Measurements from ENCODE around the gene TSPAN11.
"Not testable (repeated sequence)": the region's sequence is repeated elsewhere in the genome, so short reads cannot be mapped to it uniquely, and the experiment has no call there.

TSPAN11 gene

DNA sequence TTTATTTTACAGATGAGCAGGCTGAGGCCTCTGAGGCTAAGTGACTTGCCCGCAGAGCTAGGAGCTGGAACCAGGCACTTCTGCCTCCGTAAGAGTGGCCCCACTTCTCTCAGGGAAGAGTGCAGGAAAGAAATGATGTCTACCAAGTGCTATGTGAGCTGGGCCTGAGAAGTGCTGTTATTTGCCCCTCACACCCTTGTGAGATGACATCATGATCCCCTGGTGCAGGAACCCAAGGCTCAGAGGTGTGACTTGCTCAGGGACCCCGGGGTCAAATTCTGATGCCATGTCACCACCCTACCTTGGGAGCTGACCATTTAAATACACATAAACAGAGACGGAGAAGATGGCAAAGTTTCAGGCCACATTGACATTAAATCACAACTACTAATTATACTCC lies 83.4 kb downstream of the TSPAN11 start:
- no peak overlapping the region for H3K4me3 ChIP-seq (replicated peaks; ENCODE audit: low read depth, low read length)
- TF ChIP-seq, protein P1, sequence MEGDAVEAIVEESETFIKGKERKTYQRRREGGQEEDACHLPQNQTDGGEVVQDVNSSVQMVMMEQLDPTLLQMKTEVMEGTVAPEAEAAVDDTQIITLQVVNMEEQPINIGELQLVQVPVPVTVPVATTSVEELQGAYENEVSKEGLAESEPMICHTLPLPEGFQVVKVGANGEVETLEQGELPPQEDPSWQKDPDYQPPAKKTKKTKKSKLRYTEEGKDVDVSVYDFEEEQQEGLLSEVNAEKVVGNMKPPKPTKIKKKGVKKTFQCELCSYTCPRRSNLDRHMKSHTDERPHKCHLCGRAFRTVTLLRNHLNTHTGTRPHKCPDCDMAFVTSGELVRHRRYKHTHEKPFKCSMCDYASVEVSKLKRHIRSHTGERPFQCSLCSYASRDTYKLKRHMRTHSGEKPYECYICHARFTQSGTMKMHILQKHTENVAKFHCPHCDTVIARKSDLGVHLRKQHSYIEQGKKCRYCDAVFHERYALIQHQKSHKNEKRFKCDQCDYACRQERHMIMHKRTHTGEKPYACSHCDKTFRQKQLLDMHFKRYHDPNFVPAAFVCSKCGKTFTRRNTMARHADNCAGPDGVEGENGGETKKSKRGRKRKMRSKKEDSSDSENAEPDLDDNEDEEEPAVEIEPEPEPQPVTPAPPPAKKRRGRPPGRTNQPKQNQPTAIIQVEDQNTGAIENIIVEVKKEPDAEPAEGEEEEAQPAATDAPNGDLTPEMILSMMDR (IDR thresholded peaks at IDR 0.05; ENCODE audit: low read length, missing control alignments): no peak
- DNase-seq (ENCODE audit: low read depth): no peak

DNA sequence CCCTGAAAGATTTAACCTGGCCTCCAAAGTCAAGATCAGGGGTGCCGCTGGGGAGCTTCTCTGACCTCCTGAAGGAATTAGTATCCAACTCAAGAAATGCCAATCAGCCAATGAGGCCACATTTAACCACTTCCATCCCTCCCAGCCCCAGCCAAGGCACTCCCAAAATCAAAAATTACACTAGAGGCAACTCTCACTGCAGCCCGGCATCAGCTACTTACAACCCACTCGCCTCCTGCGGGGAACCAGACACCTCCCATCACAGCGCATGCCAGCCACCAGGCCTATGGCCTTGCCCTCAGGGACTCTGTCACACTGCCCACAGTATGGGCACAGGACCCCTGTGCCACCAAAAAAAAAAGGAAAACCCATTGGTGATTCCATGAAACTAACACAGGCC lies 84.8 kb downstream of the TSPAN11 start:
- DNase-seq (ENCODE audit: low read depth): no peak
- TF ChIP-seq, protein P1 (IDR thresholded peaks at IDR 0.05; ENCODE audit: low read length, missing control alignments): no peak
- H3K4me3 ChIP-seq (replicated peaks; ENCODE audit: low read depth, low read length): no peak overlapping the region

DNA sequence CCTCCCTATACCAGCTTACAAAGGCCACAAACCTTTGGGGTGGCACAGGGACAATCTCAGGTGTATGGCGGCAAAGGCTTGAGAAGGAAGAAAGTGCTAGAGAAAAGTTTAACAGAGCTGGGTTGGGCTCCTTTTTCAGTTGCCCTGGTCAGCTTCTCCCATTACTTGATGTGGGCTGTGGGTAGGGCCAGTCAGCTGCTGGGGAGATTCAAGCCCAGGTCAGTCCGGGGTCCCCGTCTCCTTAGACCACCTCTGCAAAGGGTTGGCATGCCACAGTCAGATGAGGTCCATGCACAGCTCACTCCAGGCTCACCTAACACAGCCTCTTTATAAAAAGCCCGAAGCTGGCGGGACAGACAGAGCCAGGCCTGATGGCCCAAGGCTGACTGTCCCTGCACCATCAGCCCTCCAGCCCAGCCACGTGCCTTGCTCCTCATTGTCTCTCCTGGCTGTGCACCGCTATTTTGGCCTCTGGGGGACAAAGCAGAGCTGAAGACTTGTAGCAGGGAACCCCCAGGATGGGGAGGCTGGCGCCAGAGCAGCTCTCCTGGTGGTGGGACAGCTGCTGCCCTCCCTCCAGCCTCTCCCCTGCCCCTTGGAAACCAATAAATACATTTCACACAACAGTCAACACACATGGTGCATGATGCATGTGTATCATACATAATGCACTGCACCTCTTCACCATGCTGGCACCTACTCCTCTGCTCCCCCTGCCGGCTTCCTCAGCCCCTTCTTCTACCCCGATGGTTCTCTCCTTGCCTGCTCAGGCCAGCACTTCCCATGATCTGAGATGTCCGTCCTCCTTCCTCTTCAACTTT lies 85.4 kb downstream of the TSPAN11 start:
- no peak overlapping the region for H3K4me3 ChIP-seq (replicated peaks; ENCODE audit: low read depth, low read length)
- DNase-seq (ENCODE audit: low read depth): no peak
- TF ChIP-seq, protein P1 (IDR thresholded peaks at IDR 0.05; ENCODE audit: low read length, missing control alignments): peak; percentile 30

DNA sequence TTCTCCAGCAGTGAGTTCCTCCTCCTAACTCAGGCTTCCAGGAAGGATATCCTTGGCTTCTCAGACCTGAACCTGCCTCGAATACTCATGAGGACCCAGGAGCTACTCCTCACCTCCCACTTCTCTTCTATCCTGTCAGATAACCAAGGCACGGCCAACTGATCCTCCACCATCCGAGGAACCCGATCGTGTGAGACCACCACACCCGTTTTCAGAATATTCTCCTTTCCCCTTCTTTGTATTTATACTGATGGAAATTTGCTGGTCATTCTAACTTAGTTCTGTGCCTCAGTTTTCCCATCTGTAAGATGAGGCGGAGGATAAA lies 86.0 kb downstream of the TSPAN11 start:
- H3K4me3 ChIP-seq (replicated peaks; ENCODE audit: low read depth, low read length); DNase-seq (ENCODE audit: low read depth): not testable (repeated sequence)

DNA sequence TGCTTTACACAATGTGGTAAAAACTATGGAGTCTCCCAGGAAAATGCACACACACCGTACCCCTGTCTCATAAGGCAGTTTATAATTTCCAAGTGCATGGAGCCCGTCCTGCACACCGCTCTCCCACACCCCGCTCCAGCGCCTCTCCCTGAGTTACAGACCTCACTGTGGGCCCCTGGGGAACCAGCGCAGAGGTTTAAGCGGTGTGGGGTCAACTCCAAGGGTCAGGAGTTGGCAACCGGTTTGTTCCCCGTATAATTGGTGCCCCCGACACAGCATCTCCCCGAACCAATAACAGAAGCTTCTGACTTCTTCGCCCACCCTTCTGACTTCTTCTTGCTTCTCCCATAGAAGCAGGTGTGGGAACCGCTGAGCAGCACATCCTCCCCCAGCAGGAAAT lies 88.7 kb downstream of the TSPAN11 start:
- TF ChIP-seq, protein P1 (IDR thresholded peaks at IDR 0.05; ENCODE audit: low read length, missing control alignments): no peak

DNA sequence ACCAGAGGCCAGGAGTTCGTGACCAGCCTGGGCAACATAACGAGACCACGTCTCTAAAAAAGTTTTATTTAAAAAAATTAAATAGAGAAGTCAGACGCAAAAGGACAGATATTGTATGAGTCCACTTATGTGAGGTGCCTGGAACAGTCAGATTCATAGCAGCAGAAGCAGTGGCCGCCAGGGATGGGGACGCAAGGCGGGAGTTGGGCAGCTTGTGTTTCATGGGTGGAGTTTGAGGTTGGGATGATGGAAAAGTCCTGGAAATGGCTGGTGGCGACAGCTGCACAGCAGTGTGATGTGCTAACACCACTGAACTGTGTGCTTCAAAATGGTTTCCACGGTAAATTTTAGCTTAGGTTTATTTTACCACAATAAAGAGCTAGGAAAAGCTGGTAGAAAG lies 89.5 kb downstream of the TSPAN11 start:
- no peak for DNase-seq (ENCODE audit: low read depth)
- H3K4me3 ChIP-seq (replicated peaks; ENCODE audit: low read depth, low read length): no peak overlapping the region
- TF ChIP-seq, protein P1 (IDR thresholded peaks at IDR 0.05; ENCODE audit: low read length, missing control alignments): no peak

More for the DNA sequence above, 88.7 kb downstream of the TSPAN11 start:
- DNase-seq (ENCODE audit: low read depth): no peak
- no peak overlapping the region for H3K4me3 ChIP-seq (replicated peaks; ENCODE audit: low read depth, low read length)

DNA sequence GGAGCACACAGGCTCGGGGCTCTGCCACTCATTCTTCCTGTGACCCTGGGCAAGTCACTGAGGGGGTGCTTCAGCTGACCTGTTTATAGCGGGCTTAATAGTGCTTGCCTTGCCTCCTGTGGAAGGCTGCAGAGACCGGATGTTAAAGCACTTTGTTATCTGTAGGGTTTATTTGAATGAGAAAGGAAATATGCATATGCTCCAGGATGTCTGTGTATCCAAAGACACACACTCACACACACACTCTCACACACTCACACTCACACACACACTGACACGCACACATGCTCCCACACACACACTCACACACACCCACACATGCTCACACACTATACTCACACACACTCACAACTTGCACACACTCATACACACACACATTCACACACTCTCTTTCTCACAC lies 91.0 kb downstream of the TSPAN11 start:
- TF ChIP-seq, protein P1 (IDR thresholded peaks at IDR 0.05; ENCODE audit: low read length, missing control alignments): no peak
- no peak overlapping the region for H3K4me3 ChIP-seq (replicated peaks; ENCODE audit: low read depth, low read length)
- no peak for DNase-seq (ENCODE audit: low read depth)
